HG02798 (cell line): ENCODE data around the gene AGPAT3.
"Not testable (repeated sequence)": the region's sequence is repeated elsewhere in the genome, so short reads cannot be mapped to it uniquely, and the experiment has no call there.

ENCODE experiments used
- ATAC-seq: cut with Tn5 transposase; IDR thresholded peaks from one replicate; pipeline ENCODE4 v1.9.1; 2021; ENCODE audit warnings: mild to moderate bottlenecking; ENCODE audit not compliant: unreplicated experiment, poor library complexity

The AGPAT3 gene

DNA sequence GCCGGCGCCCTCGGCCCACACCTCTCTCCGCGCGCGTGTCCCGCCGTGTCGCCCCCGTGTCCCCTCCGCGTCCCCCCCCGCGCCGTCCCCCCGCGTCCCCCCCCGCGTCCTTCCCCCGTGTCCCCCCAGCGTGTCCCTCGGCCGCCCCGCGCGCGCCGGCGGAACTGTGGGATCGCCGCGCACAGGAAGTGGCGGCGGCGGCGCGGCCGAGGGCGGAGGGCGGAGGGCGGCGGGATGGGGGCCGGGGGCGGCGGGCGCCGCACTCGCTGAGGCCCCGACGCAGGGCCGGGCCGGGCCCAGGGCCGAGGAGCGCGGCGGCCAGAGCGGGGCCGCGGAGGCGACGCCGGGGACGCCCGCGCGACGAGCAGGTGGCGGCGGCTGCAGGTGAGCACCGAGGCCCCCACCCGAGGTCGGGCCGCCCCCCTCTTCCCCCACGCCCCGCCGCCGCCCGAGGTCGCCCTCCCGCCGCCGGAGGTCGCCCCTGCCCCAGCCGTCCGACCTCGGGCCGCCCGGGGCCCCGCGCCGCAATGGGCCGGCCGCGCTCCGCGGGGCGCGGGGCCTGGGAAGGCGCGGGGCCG lies at the start of gene AGPAT3:
Gene AGPAT3 (plus strand): TSS at position 262 of the 578 bp plus-strand sequence. CDS start 94,459 bp downstream, outside the sequence.
- ATAC-seq, result peak; percentile 26

DNA sequence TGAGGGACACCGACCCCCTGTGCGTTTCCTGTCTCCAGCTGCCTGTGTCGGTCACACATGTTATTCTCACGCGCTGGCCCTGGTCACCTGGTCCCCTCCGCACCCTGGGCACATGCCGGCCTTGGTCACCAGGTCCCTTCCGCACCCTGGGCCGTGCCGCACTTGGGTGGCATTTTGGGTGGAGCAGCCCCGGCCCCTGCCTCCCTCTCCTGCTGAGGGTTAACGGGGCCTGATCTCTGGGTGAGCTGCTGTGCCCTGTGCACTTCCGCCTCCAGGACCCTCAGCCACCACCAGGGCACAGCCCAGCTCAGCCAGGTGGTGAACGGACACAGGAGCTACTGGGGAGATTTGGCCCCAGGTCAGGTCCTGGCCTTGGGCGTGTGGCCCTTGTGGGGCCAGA lies 49.0 kb upstream of the AGPAT3 start:
- no peak for ATAC-seq

DNA sequence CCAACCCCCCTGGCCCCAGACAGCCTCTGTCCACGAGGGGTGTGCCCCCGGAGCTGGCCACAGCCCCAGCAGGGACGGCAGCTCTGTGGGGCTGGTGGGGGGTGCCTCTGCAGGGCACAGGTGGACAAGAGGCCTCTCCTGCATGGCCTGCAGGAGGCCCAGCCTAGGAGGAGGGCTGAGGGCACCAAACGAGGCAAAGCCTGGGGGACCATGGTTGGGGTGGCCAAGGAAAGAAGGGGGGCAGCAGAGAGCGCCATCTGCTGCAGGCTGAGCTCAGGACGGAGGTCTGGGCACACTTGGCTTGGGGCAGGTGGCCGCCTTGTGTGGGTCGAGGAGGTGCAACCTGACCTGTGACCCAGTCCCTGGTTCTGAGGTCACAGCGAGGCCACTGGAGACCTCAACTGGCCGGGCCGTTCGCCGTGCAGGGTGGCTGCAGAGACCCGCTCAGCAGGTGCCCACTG lies 48.4 kb upstream of the AGPAT3 start:
- no peak for ATAC-seq

GRCh38 chr21:43817157-43818086 lies 47.6 kb upstream of the AGPAT3 start:
- ATAC-seq, result no peak

- no peak for ATAC-seq
Observed at GRCh38 chr21:43818685-43819084, 46.3 kb upstream of the AGPAT3 start.

GRCh38 chr21:43819511-43820405 lies 45.3 kb upstream of the AGPAT3 start:
- ATAC-seq, result no peak

- ATAC-seq, result no peak
Observed at GRCh38 chr21:43820466-43820865, 44.6 kb upstream of the AGPAT3 start.

DNA sequence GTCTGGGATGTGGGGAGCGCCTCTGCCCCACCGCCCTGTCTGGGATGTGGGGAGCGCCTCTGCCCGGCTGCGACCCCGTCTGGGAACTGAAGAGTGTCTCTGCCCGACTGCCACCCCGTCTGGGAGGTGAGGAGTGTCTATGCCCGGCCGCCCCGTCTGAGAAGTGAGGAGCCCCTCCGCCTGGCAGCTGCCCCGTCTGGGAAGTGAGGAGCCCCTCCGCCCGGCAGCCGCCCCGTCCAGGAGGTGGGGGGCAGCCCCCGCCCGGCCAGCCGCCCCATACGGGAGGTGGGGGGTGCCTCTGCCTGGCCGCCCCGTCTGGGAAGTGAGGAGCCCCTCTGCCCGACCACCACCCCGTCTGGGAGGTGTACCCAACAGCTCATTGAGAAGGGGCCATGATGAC lies 42.9 kb upstream of the AGPAT3 start:
- ATAC-seq, result not testable (repeated sequence)

GRCh38 chr21:43822741-43823140 lies 42.3 kb upstream of the AGPAT3 start:
- ATAC-seq, result not testable (repeated sequence)

- no peak for ATAC-seq
Observed at GRCh38 chr21:43824333-43825241, 40.4 kb upstream of the AGPAT3 start.

- ATAC-seq, result no peak
Observed at GRCh38 chr21:43825242-43825935, 39.6 kb upstream of the AGPAT3 start.

DNA sequence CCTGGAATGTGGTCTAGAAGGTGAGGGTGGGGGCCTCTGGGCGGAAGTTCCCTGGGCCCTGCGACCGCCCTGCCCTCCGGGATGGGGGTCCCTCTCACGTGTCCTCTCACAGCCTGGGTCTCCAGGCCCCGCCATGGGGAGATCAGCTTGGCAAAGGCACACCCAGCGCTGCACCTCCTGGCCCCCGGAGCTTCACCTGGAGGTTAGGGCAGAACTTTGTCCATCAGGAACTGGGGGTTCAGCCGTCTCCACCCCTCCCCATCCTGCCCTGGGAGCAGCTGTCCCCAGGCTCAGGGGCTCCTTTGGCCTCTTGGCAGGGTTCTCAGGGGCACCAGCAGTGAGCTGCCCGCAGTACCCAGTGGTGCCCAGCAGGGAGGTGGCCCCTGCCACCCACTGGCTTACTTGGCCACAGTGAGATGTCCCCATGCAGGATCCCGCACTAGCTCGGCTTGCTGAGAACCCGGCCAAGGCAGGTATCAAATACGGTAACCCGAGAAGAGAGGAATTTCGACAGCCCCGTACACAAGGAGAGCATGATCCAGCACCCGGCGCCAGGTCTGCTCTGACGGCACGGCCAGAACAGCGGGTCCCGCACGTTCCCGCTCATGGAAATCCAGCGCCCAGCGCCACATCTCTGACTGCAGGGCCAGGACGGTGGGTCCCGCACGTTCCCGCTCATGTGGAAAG lies 38.9 kb upstream of the AGPAT3 start:
- no peak for ATAC-seq

DNA sequence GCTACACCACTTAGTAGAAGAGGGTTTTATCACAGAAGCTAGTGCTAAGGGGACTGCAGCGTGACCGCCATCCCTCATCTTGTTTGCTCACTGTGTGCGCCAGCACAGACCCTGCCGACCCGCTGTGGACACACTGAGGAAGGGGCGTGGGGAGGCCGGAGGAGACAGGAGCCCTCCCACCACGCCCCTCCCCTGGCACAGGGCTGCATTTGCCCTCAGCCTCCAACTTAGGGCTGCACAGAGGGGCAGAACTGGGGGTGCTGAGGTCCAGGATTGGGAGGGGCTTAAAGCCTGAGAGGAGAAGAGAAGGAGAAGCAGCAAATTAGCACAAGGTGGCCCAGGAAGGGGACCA lies 38.4 kb upstream of the AGPAT3 start:
- no peak for ATAC-seq

DNA sequence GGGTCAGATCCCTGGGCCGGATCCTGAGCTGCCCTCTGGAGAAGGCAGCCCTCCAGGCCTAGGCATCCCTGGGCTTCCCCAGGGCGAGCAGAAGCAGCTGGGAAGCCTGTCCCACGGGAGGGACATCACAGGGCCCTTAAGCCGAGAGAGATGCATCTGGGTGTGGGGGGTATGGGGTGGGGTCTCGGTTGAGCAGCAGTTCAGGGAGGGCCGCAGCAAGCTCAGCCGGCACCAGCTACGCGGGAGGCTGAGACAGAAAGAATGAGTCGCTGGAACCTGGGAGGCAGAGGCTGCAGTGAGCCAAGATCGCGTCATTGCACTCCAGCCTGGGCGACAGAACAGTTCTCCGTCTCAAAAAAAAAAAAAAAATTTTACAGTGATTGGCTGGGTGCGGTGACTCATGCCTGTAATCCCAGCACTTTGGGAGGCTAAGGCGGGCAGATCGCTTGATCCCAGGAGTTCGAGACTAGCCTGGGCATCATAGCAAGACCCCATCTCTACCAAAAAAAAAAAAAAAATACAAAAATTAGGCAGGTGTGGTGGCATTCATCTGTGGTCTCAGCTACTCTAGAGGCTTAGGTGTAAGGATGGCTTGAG lies 37.9 kb upstream of the AGPAT3 start:
- ATAC-seq, result no peak

DNA sequence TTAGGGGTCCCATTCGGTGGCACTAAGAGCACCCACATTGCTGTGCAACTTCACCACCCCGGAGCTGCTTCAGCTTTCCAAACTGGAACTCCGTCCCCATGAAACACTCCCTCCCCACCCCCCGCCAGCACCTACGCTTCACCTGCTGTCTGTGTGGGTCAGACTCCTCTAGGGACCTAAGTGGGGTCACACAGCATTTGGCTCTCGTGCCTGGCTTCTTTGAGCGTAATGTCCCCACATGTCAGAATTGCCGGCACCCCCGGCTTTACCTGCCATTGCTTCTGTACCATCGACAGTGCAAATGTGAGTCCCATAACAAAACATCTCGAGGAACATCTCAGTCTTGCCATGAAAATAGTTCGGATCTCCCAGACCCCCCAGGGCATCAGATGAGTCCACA lies 35.9 kb upstream of the AGPAT3 start:
- ATAC-seq, result no peak

- ATAC-seq, result no peak
Observed at GRCh38 chr21:43829575-43830119, 35.4 kb upstream of the AGPAT3 start.

- no peak for ATAC-seq
Observed at GRCh38 chr21:43832158-43832550, 32.9 kb upstream of the AGPAT3 start.

- no peak for ATAC-seq
Observed at GRCh38 chr21:43832648-43833047, 32.4 kb upstream of the AGPAT3 start.
